Activated CD4-positive, CD25-positive, alpha-beta regulatory T cell treated with anti-CD3 and anti-CD28 coated beads, Interleukin-2, amount 50 U/mL, for 72 hours (primary cell): Measurements from ENCODE around the gene POLR3A.

Experiments used
- DNase-seq: peaks from one replicate; pipeline ENCODE4 v3.0.0; 2021

Gene POLR3A

GRCh38 chr10:77940627-77941026 is 88.7 kb downstream of the POLR3A start:
- no peak for DNase-seq

- DNase-seq, result no peak
These were observed 89.1 kb downstream of the POLR3A start for GRCh38 chr10:77940225-77940624.

GRCh38 chr10:77939561-77940001 is 89.7 kb downstream of the POLR3A start:
- DNase-seq, result no peak

GRCh38 chr10:77936697-77937567 is 92.4 kb downstream of the POLR3A start:
- no peak for DNase-seq

- no peak for DNase-seq
These were observed 97.1 kb downstream of the POLR3A start for GRCh38 chr10:77932016-77932715.

- no peak for DNase-seq
These were observed 101.7 kb downstream of the POLR3A start for GRCh38 chr10:77927402-77928246.

- peak; percentile 30 for DNase-seq
These were observed 102.5 kb downstream of the POLR3A start, which contains the start of gene DLG5 for GRCh38 chr10:77926566-77927401. DLG5 (minus strand) TSS chr10:77926755; CDS start chr10:77926520, 235 bp downstream.

- peak; percentile 34 for DNase-seq
These were observed 103.3 kb downstream of the POLR3A start for GRCh38 chr10:77925795-77926565.

GRCh38 chr10:77925410-77925794 is 103.9 kb downstream of the POLR3A start:
- no peak for DNase-seq

- no peak for DNase-seq
These were observed 106.6 kb downstream of the POLR3A start for GRCh38 chr10:77922566-77923179.

GRCh38 chr10:77922055-77922454 is 107.3 kb downstream of the POLR3A start:
- no peak for DNase-seq

GRCh38 chr10:77921395-77921794 is 107.9 kb downstream of the POLR3A start:
- DNase-seq, result no peak

- DNase-seq, result no peak
These were observed 108.8 kb downstream of the POLR3A start for GRCh38 chr10:77920495-77920894.

GRCh38 chr10:77919713-77920108 is 109.6 kb downstream of the POLR3A start:
- no peak for DNase-seq
